MM.1S (cell line): ENCODE data around the gene RASAL2.

ENCODE experiments used
- DNase-seq: peaks from one replicate; pipeline ENCODE4 v3.0.0-alpha.2; 2015
- H2AFZ ChIP-seq: fragments of 300-600 bp; sonication (generic); 2 replicates; pipeline ENCODE4 v1.6.0; 2016; ENCODE audit warnings: antibody characterized with exemption, low read length
- H3F3A ChIP-seq: fragments of 300-600 bp; sonication (generic); 2 replicates; pipeline ENCODE4 v1.6.1; 2016; ENCODE audit warnings: mild to moderate bottlenecking, antibody characterized with exemption, low read length, moderate library complexity, mixed read lengths; ENCODE audit not compliant: insufficient read depth
- H3K27ac ChIP-seq: fragments of 300-600 bp; sonication (generic); 2 replicates; pipeline ENCODE4 v1.5.1; 2016; ENCODE audit warnings: mild to moderate bottlenecking, low read length
- H3K27me3 ChIP-seq: fragments of 300-600 bp; sonication (generic); replicated peaks from 2 replicates; pipeline ENCODE4 v1.6.0; 2016; ENCODE audit warnings: low read length; ENCODE audit not compliant: insufficient read depth
- H3K36me3 ChIP-seq: fragments of 300-600 bp; sonication (generic); replicated peaks from 2 replicates; pipeline ENCODE4 v1.6.1; 2016; ENCODE audit warnings: mild to moderate bottlenecking, low read length, mixed read lengths; ENCODE audit not compliant: insufficient read depth
- H3K4me1 ChIP-seq: fragments of 300-600 bp; sonication (generic); 2 replicates; pipeline ENCODE4 v1.6.1; 2016; ENCODE audit warnings: low read length, mixed read lengths
- H3K4me2 ChIP-seq: fragments of 300-600 bp; sonication (generic); 2 replicates; pipeline ENCODE4 v1.6.0; 2016; ENCODE audit warnings: low read depth, low read length
- H3K4me3 ChIP-seq: fragments of 300-600 bp; sonication (generic); 2 replicates; pipeline ENCODE4 v1.5.1; 2016; ENCODE audit warnings: low read length, mixed read lengths
- H3K79me2 ChIP-seq: fragments of 300-600 bp; sonication (generic); 2 replicates; pipeline ENCODE4 v1.6.1; 2016; ENCODE audit warnings: mixed run types, low read length, mixed read lengths
- H3K9ac ChIP-seq: fragments of 300-600 bp; sonication (generic); 2 replicates; pipeline ENCODE4 v1.6.1; 2016; ENCODE audit warnings: low read length, mixed read lengths
- H3K9me2 ChIP-seq: fragments of 300-600 bp; sonication (generic); replicated peaks from 2 replicates; pipeline ENCODE4 v1.6.1; 2016; ENCODE audit warnings: mild to moderate bottlenecking, low read length, mixed read lengths; ENCODE audit not compliant: insufficient read depth
- H3K9me3 ChIP-seq: fragments of 300-600 bp; sonication (generic); replicated peaks from 2 replicates; pipeline ENCODE4 v1.6.1; 2016; ENCODE audit warnings: mild to moderate bottlenecking, low read length, mixed read lengths; ENCODE audit not compliant: insufficient read depth
- H4K20me1 ChIP-seq: fragments of 300-600 bp; sonication (generic); 2 replicates; pipeline ENCODE4 v1.6.1; 2016; ENCODE audit warnings: mild to moderate bottlenecking, low read length, moderate library complexity, mixed read lengths; ENCODE audit not compliant: insufficient read depth
- CTCF ChIP-seq: fragments of 300-600 bp; sonication (generic); IDR thresholded peaks from 2 replicates; pipeline ENCODE4 v1.5.1; 2016; ENCODE audit warnings: antibody characterized with exemption, low read length, mixed read lengths
- EZH2 ChIP-seq: fragments of 300-600 bp; sonication (generic); optimal IDR thresholded peaks from 2 replicates; pipeline ENCODE3; 2017; ENCODE audit warnings: low read depth, mild to moderate bottlenecking, antibody characterized with exemption, low read length, mixed read lengths
- EZH2phosphoT487 ChIP-seq: fragments of 300-600 bp; sonication (generic); IDR thresholded peaks from 2 replicates; pipeline ENCODE4 v1.6.1; 2018; ENCODE audit warnings: antibody characterized with exemption, low read length

Gene RASAL2

GRCh38 chr1:178101266-178101630 is 7.3 kb downstream of the RASAL2 start:
- no peak for TF ChIP-seq EZH2
- TF ChIP-seq CTCF: no peak
- no peak for TF ChIP-seq EZH2phosphoT487
- no peaks in the 10 kb centered on the region for H3K36me3 ChIP-seq
- no peak overlapping the region for H2AFZ ChIP-seq
- no peaks in the 10 kb centered on the region for H3K9me2 ChIP-seq
- H3F3A ChIP-seq: peaks cover 18% of the 10 kb centered on the region
- no peaks in the 10 kb centered on the region for H3K79me2 ChIP-seq
- H3K27me3 ChIP-seq: peaks cover 51% of the 10 kb centered on the region
- H3K4me1 ChIP-seq: peaks cover 34% of the 10 kb centered on the region
- DNase-seq: no peak
- no peaks in the 10 kb centered on the region; the same call in 1 of the 2 replicates for H4K20me1 ChIP-seq
- H3K27ac ChIP-seq: no peak overlapping the region
- H3K4me3 ChIP-seq: no peak overlapping the region
- H3K9ac ChIP-seq: no peak overlapping the region
- H3K9me3 ChIP-seq: no peaks in the 10 kb centered on the region
- peak overlapping the region; percentile 42 for H3K4me2 ChIP-seq

- H3K9ac ChIP-seq: no peak overlapping the region
- H3F3A ChIP-seq: peaks cover 16% of the 10 kb centered on the region
- H3K9me3 ChIP-seq: no peaks in the 10 kb centered on the region
- H3K36me3 ChIP-seq: no peaks in the 10 kb centered on the region
- peak overlapping the region; percentile 42; the same call in 1 of the 2 replicates for H3K4me2 ChIP-seq
- no peaks in the 10 kb centered on the region for H3K79me2 ChIP-seq
- no peaks in the 10 kb centered on the region; the same call in 1 of the 2 replicates for H4K20me1 ChIP-seq
- TF ChIP-seq EZH2: no peak
- TF ChIP-seq CTCF: no peak
- no peak for TF ChIP-seq EZH2phosphoT487
- no peak for DNase-seq
- no peak overlapping the region for H3K27ac ChIP-seq
- no peaks in the 10 kb centered on the region for H3K9me2 ChIP-seq
- H3K4me1 ChIP-seq: peaks cover 30% of the 10 kb centered on the region
- no peak overlapping the region for H3K4me3 ChIP-seq
- H2AFZ ChIP-seq: no peak overlapping the region
- H3K27me3 ChIP-seq: peaks cover 47% of the 10 kb centered on the region
Measured at GRCh38 chr1:178101654-178102053, 7.8 kb downstream of the RASAL2 start.

- Histone ChIP-seq H2AFZ (no peak overlapping the region), H3K9me3 (no peaks in the 10 kb centered on the region), H3K27ac (no peak overlapping the region), H3K4me1 (peaks cover 28% of the 10 kb centered on the region), H3K79me2 (no peaks in the 10 kb centered on the region), H4K20me1 (no peaks in the 10 kb centered on the region; the same call in 1 of the 2 replicates), H3K27me3 (peaks cover 41% of the 10 kb centered on the region), H3K4me3 (no peak overlapping the region), H3K4me2 (no peak overlapping the region), H3K9me2 (no peaks in the 10 kb centered on the region), H3F3A (peaks cover 12% of the 10 kb centered on the region), H3K9ac (no peak overlapping the region), H3K36me3 (no peaks in the 10 kb centered on the region)
- DNase-seq: no peak
- no peak for TF ChIP-seq CTCF
- no peak for TF ChIP-seq EZH2
- no peak for TF ChIP-seq EZH2phosphoT487
Measured at GRCh38 chr1:178102218-178102617, 8.3 kb downstream of the RASAL2 start.
